ENCODE measurements around the gene TLN1. TPM values are rescaled to one million over a fixed set of nuclear protein-coding genes. Genes with fewer than 3 reads are reported as not detected.

TLN1 gene
- total and polyA plus RNA-seq, 10 of the 15 experiments (the other 5 are each of a cell fraction or from before 2014, with no cell fraction given) = 11.6 to 305 (median 71.9) TPM

DNA sequence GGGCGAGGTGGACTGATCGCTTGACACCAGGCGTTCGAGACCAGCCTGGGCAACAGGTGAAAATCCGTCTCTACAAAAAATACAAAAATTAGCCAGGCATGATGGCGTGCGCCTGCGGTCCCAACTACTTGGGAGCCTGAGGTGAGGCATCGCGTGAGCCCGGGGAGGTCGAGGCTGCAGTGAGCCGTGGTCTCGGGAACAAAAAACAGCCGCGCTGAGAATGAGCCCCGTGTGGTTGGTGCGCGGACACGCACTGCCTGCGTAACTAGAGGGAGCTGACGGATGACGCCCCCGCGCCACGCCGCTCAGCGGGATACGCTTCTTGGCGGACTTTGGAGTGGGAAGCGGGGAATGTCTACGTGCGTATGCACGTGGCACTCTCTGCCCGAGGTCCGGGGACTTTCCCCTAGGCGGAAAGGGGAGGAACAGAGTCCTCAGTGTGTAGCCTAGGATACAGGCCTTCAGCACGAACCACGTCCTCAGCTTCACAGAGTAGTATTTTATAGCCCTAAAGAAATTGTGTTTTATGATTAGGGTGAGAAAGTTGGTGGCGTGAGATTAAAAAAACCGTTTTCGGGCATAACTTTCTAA, 74.4 kb downstream of the TLN1 start, which contains the start of gene RMRP (continued):
- TF ChIP-seq HDAC6 (IDR thresholded peaks at IDR 0.05; ENCODE audit: unreplicated experiment) (no peak), ATF7 (IDR thresholded peaks at IDR 0.05; ENCODE audit: low read depth) (peak; percentile 67), TCF12 (IDR thresholded peaks at IDR 0.05; ENCODE audit: low read depth, low read length) (peak; percentile 65), WRNIP1 (IDR thresholded peaks at IDR 0.05; ENCODE audit: borderline replicate concordance, low read depth, low read length) (peak; percentile 76; the same call in 1 of the 2 replicates), PML (IDR thresholded peaks at IDR 0.05; ENCODE audit: low read length) (no peak), ETV6 (conservative IDR thresholded peaks at IDR 0.05 in 1 of 2, IDR thresholded peaks at IDR 0.05 in 1 of 2; ENCODE audit: borderline replicate concordance in 1 of 2, low read depth in 1 of 2) (peak in 1 of 2 experiments; percentile 70; a peak in 2 of 4 replicates), NR2C2 (IDR thresholded peaks at IDR 0.05; ENCODE audit: borderline replicate concordance, control insufficient read depth, insufficient read length, low read depth) (no peak), GABPA (IDR thresholded peaks at IDR 0.05; ENCODE audit: low read depth) (no peak), PAX5 (IDR thresholded peaks at IDR 0.05; ENCODE audit: borderline replicate concordance, low read depth, low read length) (peak; percentile 56; the same call in 1 of the 2 replicates), FOXM1 (IDR thresholded peaks at IDR 0.05; ENCODE audit: low read depth, low read length) (no peak), SMC3 (IDR thresholded peaks at IDR 0.05; ENCODE audit: borderline replicate concordance, low read length) (no peak; the same call in 1 of the 2 replicates), IKZF1 (conservative IDR thresholded peaks at IDR 0.05) (peak; percentile 100), SREBF2 (IDR thresholded peaks at IDR 0.05; ENCODE audit: low read length) (peak; percentile 96), YY1 (IDR thresholded peaks at IDR 0.05; ENCODE audit: low read depth, low read length) (peak; percentile 63)
- TF ChIP-seq, protein P1, sequence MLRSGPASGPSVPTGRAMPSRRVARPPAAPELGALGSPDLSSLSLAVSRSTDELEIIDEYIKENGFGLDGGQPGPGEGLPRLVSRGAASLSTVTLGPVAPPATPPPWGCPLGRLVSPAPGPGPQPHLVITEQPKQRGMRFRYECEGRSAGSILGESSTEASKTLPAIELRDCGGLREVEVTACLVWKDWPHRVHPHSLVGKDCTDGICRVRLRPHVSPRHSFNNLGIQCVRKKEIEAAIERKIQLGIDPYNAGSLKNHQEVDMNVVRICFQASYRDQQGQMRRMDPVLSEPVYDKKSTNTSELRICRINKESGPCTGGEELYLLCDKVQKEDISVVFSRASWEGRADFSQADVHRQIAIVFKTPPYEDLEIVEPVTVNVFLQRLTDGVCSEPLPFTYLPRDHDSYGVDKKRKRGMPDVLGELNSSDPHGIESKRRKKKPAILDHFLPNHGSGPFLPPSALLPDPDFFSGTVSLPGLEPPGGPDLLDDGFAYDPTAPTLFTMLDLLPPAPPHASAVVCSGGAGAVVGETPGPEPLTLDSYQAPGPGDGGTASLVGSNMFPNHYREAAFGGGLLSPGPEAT (IDR thresholded peaks at IDR 0.05; ENCODE audit: low read depth) = peak; percentile 97
- TF ChIP-seq, protein P2, sequence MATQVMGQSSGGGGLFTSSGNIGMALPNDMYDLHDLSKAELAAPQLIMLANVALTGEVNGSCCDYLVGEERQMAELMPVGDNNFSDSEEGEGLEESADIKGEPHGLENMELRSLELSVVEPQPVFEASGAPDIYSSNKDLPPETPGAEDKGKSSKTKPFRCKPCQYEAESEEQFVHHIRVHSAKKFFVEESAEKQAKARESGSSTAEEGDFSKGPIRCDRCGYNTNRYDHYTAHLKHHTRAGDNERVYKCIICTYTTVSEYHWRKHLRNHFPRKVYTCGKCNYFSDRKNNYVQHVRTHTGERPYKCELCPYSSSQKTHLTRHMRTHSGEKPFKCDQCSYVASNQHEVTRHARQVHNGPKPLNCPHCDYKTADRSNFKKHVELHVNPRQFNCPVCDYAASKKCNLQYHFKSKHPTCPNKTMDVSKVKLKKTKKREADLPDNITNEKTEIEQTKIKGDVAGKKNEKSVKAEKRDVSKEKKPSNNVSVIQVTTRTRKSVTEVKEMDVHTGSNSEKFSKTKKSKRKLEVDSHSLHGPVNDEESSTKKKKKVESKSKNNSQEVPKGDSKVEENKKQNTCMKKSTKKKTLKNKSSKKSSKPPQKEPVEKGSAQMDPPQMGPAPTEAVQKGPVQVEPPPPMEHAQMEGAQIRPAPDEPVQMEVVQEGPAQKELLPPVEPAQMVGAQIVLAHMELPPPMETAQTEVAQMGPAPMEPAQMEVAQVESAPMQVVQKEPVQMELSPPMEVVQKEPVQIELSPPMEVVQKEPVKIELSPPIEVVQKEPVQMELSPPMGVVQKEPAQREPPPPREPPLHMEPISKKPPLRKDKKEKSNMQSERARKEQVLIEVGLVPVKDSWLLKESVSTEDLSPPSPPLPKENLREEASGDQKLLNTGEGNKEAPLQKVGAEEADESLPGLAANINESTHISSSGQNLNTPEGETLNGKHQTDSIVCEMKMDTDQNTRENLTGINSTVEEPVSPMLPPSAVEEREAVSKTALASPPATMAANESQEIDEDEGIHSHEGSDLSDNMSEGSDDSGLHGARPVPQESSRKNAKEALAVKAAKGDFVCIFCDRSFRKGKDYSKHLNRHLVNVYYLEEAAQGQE (IDR thresholded peaks at IDR 0.05; ENCODE audit: low read depth, low read length) = 0 out of 2 replicates have a peak, but pooled peaks have one; percentile 29
